ENCODE measurements around the gene RANBP9.

RANBP9 gene

GRCh38 chr6:13597073-13597472 lies 114.6 kb downstream of the RANBP9 start:
- TF ChIP-seq ZNF48 (tag by site-specific recombination; IDR thresholded peaks at IDR 0.05) (no peak), ZNF548 (tag by site-specific recombination; IDR thresholded peaks at IDR 0.05) (no peak), SCRT1 (tag by site-specific recombination; IDR thresholded peaks at IDR 0.05; ENCODE audit: borderline replicate concordance) (peak; percentile 57; the same call in 1 of the 2 replicates), HIC1 (tag by site-specific recombination; IDR thresholded peaks at IDR 0.05) (no peak), ZNF747 (tag by site-specific recombination; IDR thresholded peaks at IDR 0.05) (no peak), MEIS1 (CRISPR knock-in tag; IDR thresholded peaks at IDR 0.05; ENCODE audit: borderline replicate concordance) (no peak), ZNF394 (tag by site-specific recombination; IDR thresholded peaks at IDR 0.05; ENCODE audit: borderline replicate concordance) (no peak), KLF1 (tag by site-specific recombination; IDR thresholded peaks at IDR 0.05) (no peak), SCRT2 (tag by site-specific recombination; IDR thresholded peaks at IDR 0.05) (peak; percentile 82)
- Histone ChIP-seq H3K27ac (ENCODE audit: extremely low read depth, low read depth, low read length) (no peak overlapping the region), H3K4me3 (ENCODE audit: low read depth, low read length) (no peak overlapping the region), H3K9me3 (ENCODE audit: control insufficient read depth, insufficient read depth, low read depth, low read length) (no peaks in the 10 kb centered on the region), H3K4me1 (ENCODE audit: control insufficient read depth, insufficient read depth, low read length) (no peaks in the 10 kb centered on the region), H3K36me3 (ENCODE audit: control insufficient read depth in 2 of 2, insufficient read depth in 1 of 2, low read length in 2 of 2) (peaks cover 9 to 57% of the 10 kb centered on the region in 2 experiments; a peak in 2 of 3 replicates)
- ChIA-PET POLR2A (no interaction called here), CTCF (interaction anchor here (0.7 kb wide), 1 partner anchor 980 kb away, joined by 3 read pairs; no protein-coding TSS in a partner anchor)

GRCh38 chr6:13593720-13594119 lies 117.9 kb downstream of the RANBP9 start:
- CTCF ChIA-PET = interaction anchor here (0.7 to 5.0 kb wide), 6 partner anchors 9 to 683 kb away, joined by 3 to 32 read pairs (median 4); partner anchors contain the start of gene SIRT5
- Histone ChIP-seq H3K4me1 (ENCODE audit: control insufficient read depth, insufficient read depth, low read length) (no peaks in the 10 kb centered on the region), H3K9me3 (ENCODE audit: control insufficient read depth, insufficient read depth, low read depth, low read length) (no peaks in the 10 kb centered on the region), H3K27ac (ENCODE audit: extremely low read depth, low read depth, low read length) (no peak overlapping the region), H3K4me3 (ENCODE audit: low read depth, low read length) (no peak overlapping the region), H3K36me3 (ENCODE audit: control insufficient read depth in 2 of 2, insufficient read depth in 1 of 2, low read length in 2 of 2) (peaks cover 16 to 61% of the 10 kb centered on the region in 2 experiments; a peak in 2 of 3 replicates)
- POLR2A ChIA-PET = interaction anchor here (1.1 to 1.3 kb wide), 2 partner anchors 19 to 266 kb away, joined by 3 read pairs; partner anchors contain the start of genes SIRT5 and TBC1D7
- TF ChIP-seq ZNF140 (tag by site-specific recombination; IDR thresholded peaks at IDR 0.05) (no peak), KLF9 (tag by site-specific recombination; IDR thresholded peaks at IDR 0.05; ENCODE audit: low read depth) (no peak), ZBTB44 (tag by site-specific recombination; IDR thresholded peaks at IDR 0.05) (no peak), TSHZ1 (tag by site-specific recombination; IDR thresholded peaks at IDR 0.05; ENCODE audit: borderline replicate concordance) (no peak), ZNF391 (tag by site-specific recombination; IDR thresholded peaks at IDR 0.05; ENCODE audit: borderline replicate concordance, low read depth) (no peak), HOXC10 (CRISPR knock-in tag; IDR thresholded peaks at IDR 0.05) (no peak), EGR2 (tag by site-specific recombination; IDR thresholded peaks at IDR 0.05; ENCODE audit: low read depth) (no peak), GLI4 (tag by site-specific recombination; IDR thresholded peaks at IDR 0.05) (no peak), GLI2 (tag by site-specific recombination; IDR thresholded peaks at IDR 0.05; ENCODE audit: borderline replicate concordance, low read depth) (no peak), ZNF768 (tag by site-specific recombination; IDR thresholded peaks at IDR 0.05) (no peak), ZNF18 (tag by site-specific recombination; IDR thresholded peaks at IDR 0.05) (no peak), ZNF274 (IDR thresholded peaks at IDR 0.05; ENCODE audit: low read length) (no peak), ZNF274 (tag by site-specific recombination; IDR thresholded peaks at IDR 0.05; ENCODE audit: borderline replicate concordance) (no peak), FEZF1 (tag by site-specific recombination; IDR thresholded peaks at IDR 0.05) (no peak), GLIS1 (tag by site-specific recombination; IDR thresholded peaks at IDR 0.05) (no peak), PRDM1 (tag by site-specific recombination; IDR thresholded peaks at IDR 0.05) (no peak), ZNF292 (tag by site-specific recombination; IDR thresholded peaks at IDR 0.05; ENCODE audit: borderline replicate concordance, low read depth) (no peak), ZFP37 (tag by site-specific recombination; IDR thresholded peaks at IDR 0.05) (no peak)
